Neural crest cell (in vitro differentiated cells): ENCODE measurements around the gene CHN2. TPM values are rescaled to one million over a fixed set of nuclear protein-coding genes. Genes with fewer than 3 reads are reported as not detected.

Source experiments
- DNase-seq: peaks from one replicate; pipeline ENCODE4 v3.0.0; 2021; ENCODE audit warnings: low read depth, mixed read lengths, low spot score
- H3K27ac Mint-ChIP-seq: one replicate; pipeline ENCODE4 v1.8.0; 2021; ENCODE audit warnings: mild to moderate bottlenecking, mixed read lengths; ENCODE audit not compliant: unreplicated experiment
- H3K27me3 Mint-ChIP-seq: 2 replicates; pipeline ENCODE4 v1.8.0; 2021; ENCODE audit warnings: low read depth, mild to moderate bottlenecking, mixed read lengths
- H3K36me3 Mint-ChIP-seq: 2 replicates; pipeline ENCODE4 v1.8.0; 2021; ENCODE audit warnings: low read depth, mild to moderate bottlenecking, mixed read lengths
- H3K4me1 Mint-ChIP-seq: 2 replicates; pipeline ENCODE4 v1.8.0; 2021; ENCODE audit warnings: mixed read lengths
- H3K4me3 Mint-ChIP-seq: one replicate; pipeline ENCODE4 v1.8.0; 2021; ENCODE audit warnings: mild to moderate bottlenecking, mixed read lengths
- H3K9me3 Mint-ChIP-seq: 2 replicates; pipeline ENCODE4 v1.8.0; 2021; ENCODE audit warnings: mixed read lengths
- CTCF ChIP-seq: fragments of 200-600 bp; sonication (generic); conservative IDR thresholded peaks from 2 replicates; pipeline ENCODE4 v1.5.0; 2021; ENCODE audit warnings: antibody characterized with exemption, mild to moderate bottlenecking
- total RNA-seq: library from RNA; stranded (reverse); gene quantifications from 2 replicates; pipeline ENCODE4 v1.2.1, GENCODE V29; 2021

CHN2 gene
- total RNA-seq, 1 donor from 2014 or later, result 15.4 TPM

- Mint-ChIP-seq H3K4me1 (no peaks in the 10 kb centered on the region), H3K4me3 (no peak overlapping the region), H3K36me3 (no peaks in the 10 kb centered on the region), H3K27ac (no peak overlapping the region), H3K9me3 (no peaks in the 10 kb centered on the region), H3K27me3 (no peaks in the 10 kb centered on the region)
- no peak for TF ChIP-seq CTCF
- DNase-seq, result no peak
Observed at GRCh38 chr7:29435167-29435566, 240.6 kb downstream of the CHN2 start.

GRCh38 chr7:29435902-29436301 lies 241.3 kb downstream of the CHN2 start:
- Mint-ChIP-seq H3K4me3 (no peak overlapping the region), H3K9me3 (no peaks in the 10 kb centered on the region), H3K4me1 (no peaks in the 10 kb centered on the region), H3K27me3 (no peaks in the 10 kb centered on the region), H3K27ac (no peak overlapping the region), H3K36me3 (no peaks in the 10 kb centered on the region)
- DNase-seq, result no peak
- no peak for TF ChIP-seq CTCF

- Mint-ChIP-seq H3K36me3 (no peaks in the 10 kb centered on the region), H3K4me3 (no peak overlapping the region), H3K4me1 (no peaks in the 10 kb centered on the region), H3K27me3 (no peaks in the 10 kb centered on the region), H3K27ac (no peak overlapping the region), H3K9me3 (no peaks in the 10 kb centered on the region)
- DNase-seq, result no peak
- no peak for TF ChIP-seq CTCF
Observed at GRCh38 chr7:29442146-29442545, 247.6 kb downstream of the CHN2 start.

- Mint-ChIP-seq H3K4me3 (no peak overlapping the region), H3K27ac (no peak overlapping the region), H3K4me1 (no peaks in the 10 kb centered on the region), H3K27me3 (no peaks in the 10 kb centered on the region), H3K36me3 (no peaks in the 10 kb centered on the region), H3K9me3 (no peaks in the 10 kb centered on the region)
- no peak for DNase-seq
- TF ChIP-seq CTCF, result no peak
Observed at GRCh38 chr7:29443552-29443951, 249.0 kb downstream of the CHN2 start.

- no peak overlapping the region for H3K4me3 Mint-ChIP-seq
- no peak for TF ChIP-seq CTCF
- DNase-seq, result no peak
- no peak overlapping the region for H3K27ac Mint-ChIP-seq
- no peaks in the 10 kb centered on the region for H3K36me3 Mint-ChIP-seq
- H3K27me3 Mint-ChIP-seq, result no peaks in the 10 kb centered on the region
- H3K4me1 Mint-ChIP-seq, result no peaks in the 10 kb centered on the region
- H3K9me3 Mint-ChIP-seq, result no peaks in the 10 kb centered on the region
Observed at GRCh38 chr7:29444267-29444666, 249.7 kb downstream of the CHN2 start.

GRCh38 chr7:29445736-29446135 lies 251.2 kb downstream of the CHN2 start:
- no peaks in the 10 kb centered on the region for H3K27me3 Mint-ChIP-seq
- no peak overlapping the region for H3K27ac Mint-ChIP-seq
- H3K4me1 Mint-ChIP-seq, result no peaks in the 10 kb centered on the region
- no peaks in the 10 kb centered on the region for H3K9me3 Mint-ChIP-seq
- H3K36me3 Mint-ChIP-seq, result no peaks in the 10 kb centered on the region
- TF ChIP-seq CTCF, result no peak
- no peak for DNase-seq
- no peak overlapping the region for H3K4me3 Mint-ChIP-seq
